ENCODE data around the gene ZNF618.
A peak's percentile ranks its signal among the peaks of the same experiment; 100 is the strongest.

The ZNF618 gene

DNA sequence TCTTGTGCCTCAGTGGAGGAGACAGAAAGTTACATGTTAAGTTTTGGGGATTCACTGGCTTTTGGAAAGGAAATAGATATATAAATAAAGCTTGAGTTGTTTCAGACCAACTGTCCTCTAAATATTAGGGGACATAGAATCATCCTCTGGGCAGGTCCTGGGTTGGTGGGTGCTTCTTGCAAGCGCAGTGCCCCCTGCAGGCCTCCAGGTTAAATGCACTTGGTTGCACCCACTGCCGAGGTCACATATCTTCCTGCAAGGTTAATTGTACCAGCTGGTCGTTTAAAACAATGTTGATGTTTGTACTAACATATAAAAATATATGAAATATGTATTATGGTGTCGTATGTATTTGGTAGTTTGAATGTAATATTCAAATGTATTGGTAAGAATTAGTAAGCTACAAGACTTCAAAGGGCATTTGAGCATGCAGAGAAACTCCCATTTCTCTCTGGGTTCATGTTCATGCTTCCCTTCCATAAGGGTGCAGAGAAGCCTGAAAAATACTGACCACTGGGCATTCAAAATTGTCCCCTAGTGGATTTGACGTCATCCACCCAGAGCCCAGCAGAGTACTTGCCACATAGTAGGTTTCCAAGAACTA is 87.0 kb downstream of the ZNF618 start:
- Histone ChIP-seq H3K9me2 (replicated peaks; ENCODE audit: control insufficient read depth, low read length) (no peaks in the 10 kb centered on the region), H3K9me3 (ENCODE audit: control insufficient read depth, insufficient read depth, low read length) (no peaks in the 10 kb centered on the region), H3K4me1 (ENCODE audit: control insufficient read depth, low read length) (no peaks in the 10 kb centered on the region), H3K27ac (ENCODE audit: low read depth, low read length) (no peak overlapping the region), H3K4me2 (ENCODE audit: low read length) (no peak overlapping the region), H3F3A (ENCODE audit: control insufficient read depth, insufficient read depth) (no peaks in the 10 kb centered on the region), H4K20me1 (ENCODE audit: control insufficient read depth, insufficient read depth, low read depth, low read length) (no peaks in the 10 kb centered on the region; the same call in 1 of the 2 replicates), H3K36me3 (ENCODE audit: control insufficient read depth, low read length) (no peaks in the 10 kb centered on the region), H3K27me3 (ENCODE audit: control insufficient read depth, low read length) (0 out of 2 replicates have a peak, but pooled peaks cover 6% of the 10 kb centered on the region), H3K4me3 (ENCODE audit: low read length) (no peak overlapping the region), H3K79me2 (ENCODE audit: control insufficient read depth, low read length) (no peaks in the 10 kb centered on the region)
- TF ChIP-seq, protein P1, sequence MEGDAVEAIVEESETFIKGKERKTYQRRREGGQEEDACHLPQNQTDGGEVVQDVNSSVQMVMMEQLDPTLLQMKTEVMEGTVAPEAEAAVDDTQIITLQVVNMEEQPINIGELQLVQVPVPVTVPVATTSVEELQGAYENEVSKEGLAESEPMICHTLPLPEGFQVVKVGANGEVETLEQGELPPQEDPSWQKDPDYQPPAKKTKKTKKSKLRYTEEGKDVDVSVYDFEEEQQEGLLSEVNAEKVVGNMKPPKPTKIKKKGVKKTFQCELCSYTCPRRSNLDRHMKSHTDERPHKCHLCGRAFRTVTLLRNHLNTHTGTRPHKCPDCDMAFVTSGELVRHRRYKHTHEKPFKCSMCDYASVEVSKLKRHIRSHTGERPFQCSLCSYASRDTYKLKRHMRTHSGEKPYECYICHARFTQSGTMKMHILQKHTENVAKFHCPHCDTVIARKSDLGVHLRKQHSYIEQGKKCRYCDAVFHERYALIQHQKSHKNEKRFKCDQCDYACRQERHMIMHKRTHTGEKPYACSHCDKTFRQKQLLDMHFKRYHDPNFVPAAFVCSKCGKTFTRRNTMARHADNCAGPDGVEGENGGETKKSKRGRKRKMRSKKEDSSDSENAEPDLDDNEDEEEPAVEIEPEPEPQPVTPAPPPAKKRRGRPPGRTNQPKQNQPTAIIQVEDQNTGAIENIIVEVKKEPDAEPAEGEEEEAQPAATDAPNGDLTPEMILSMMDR (IDR thresholded peaks at IDR 0.05; ENCODE audit: low read depth, low read length, poor library complexity, severe bottlenecking) = peak; percentile 65
- no peak for TF ChIP-seq EZH2phosphoT487 (IDR thresholded peaks at IDR 0.05; ENCODE audit: borderline replicate concordance, low read length)

DNA sequence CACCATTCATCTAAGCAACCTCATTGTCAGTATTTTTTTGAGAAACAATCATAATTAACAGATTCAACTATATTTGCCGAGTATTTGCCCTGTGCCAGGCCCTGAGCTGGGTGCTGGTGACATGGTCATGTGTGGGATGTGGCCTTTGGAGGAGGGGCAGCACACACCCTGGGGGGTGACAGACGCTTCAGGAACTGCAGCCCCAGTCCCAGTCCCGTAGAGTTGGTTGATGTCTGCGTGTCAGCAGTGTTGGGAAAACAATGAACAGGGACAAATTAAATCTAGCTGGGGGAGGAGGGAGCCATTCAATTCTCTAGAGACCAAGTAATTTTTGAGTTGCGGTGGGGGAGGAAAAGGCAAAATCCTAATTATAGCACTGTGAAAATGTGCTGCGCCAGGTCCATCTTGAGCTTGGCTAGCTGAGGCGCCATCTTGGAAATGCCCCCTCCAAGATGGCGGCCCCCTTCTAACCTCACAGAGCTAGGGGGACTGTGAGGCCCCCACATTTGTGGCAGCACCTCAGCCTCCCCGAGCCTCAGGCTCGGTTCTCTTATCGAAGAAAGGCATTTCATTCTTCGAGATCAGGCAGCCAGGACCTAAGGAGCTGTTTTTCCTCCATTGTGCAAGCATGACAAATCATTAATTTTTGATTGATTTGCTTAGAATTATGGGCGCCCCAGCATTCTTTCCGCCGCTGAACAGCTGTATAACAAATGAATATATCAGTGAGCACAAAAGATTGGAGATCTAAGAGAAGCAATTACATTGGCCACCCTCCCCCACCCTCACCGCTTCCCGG is 87.8 kb downstream of the ZNF618 start:
- Histone ChIP-seq H3K4me2 (ENCODE audit: low read length) (no peak overlapping the region), H3K27me3 (ENCODE audit: control insufficient read depth, low read length) (0 out of 2 replicates have a peak, but pooled peaks cover 6% of the 10 kb centered on the region), H3K36me3 (ENCODE audit: control insufficient read depth, low read length) (no peaks in the 10 kb centered on the region), H4K20me1 (ENCODE audit: control insufficient read depth, insufficient read depth, low read depth, low read length) (no peaks in the 10 kb centered on the region; the same call in 1 of the 2 replicates), H3F3A (ENCODE audit: control insufficient read depth, insufficient read depth) (no peaks in the 10 kb centered on the region), H3K4me1 (ENCODE audit: control insufficient read depth, low read length) (no peaks in the 10 kb centered on the region), H3K9me3 (ENCODE audit: control insufficient read depth, insufficient read depth, low read length) (no peaks in the 10 kb centered on the region), H3K9me2 (replicated peaks; ENCODE audit: control insufficient read depth, low read length) (no peaks in the 10 kb centered on the region), H3K4me3 (ENCODE audit: low read length) (no peak overlapping the region), H3K79me2 (ENCODE audit: control insufficient read depth, low read length) (no peaks in the 10 kb centered on the region), H3K27ac (ENCODE audit: low read depth, low read length) (no peak overlapping the region)
- TF ChIP-seq EZH2phosphoT487 (IDR thresholded peaks at IDR 0.05; ENCODE audit: borderline replicate concordance, low read length) = no peak
- TF ChIP-seq, protein P1 (IDR thresholded peaks at IDR 0.05; ENCODE audit: low read depth, low read length, poor library complexity, severe bottlenecking) = no peak

DNA sequence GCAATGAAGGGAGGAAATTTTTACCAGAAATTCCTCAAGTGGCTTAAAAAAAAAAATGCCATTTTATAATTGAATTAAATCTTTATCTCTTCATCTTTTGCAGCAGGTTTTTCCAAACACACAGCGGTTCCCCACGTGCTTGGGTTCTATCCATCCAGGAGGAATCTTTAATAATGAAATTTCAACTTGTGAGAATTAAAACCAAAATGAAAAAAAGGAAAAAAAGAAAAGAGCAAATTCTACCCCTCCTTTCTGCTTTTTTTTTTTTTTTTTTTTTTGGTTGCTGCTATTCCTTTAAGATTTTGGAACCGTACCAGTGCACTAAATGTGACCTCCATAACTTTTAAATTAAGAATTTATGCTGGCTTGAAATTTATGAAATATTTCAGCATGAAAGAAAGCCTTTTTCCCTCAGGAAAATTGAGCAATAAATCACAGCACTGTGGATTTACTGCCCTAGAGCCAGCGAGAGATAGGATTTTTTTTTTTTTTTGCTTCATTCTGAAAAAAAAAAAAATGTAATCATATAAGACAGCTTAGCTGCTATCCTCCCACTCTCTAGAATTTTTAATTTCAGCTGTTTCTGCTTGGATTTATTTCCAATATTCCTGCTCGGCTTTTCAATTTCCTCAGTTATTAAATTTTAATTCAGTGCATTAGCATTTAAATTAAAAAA is 88.5 kb downstream of the ZNF618 start:
- Histone ChIP-seq H3K36me3 (ENCODE audit: control insufficient read depth, low read length) (no peaks in the 10 kb centered on the region), H3K27ac (ENCODE audit: low read depth, low read length) (no peak overlapping the region), H4K20me1 (ENCODE audit: control insufficient read depth, insufficient read depth, low read depth, low read length) (no peaks in the 10 kb centered on the region; the same call in 1 of the 2 replicates), H3K9me3 (ENCODE audit: control insufficient read depth, insufficient read depth, low read length) (no peaks in the 10 kb centered on the region), H3K27me3 (ENCODE audit: control insufficient read depth, low read length) (0 out of 2 replicates have a peak, but pooled peaks cover 6% of the 10 kb centered on the region), H3K4me3 (ENCODE audit: low read length) (no peak overlapping the region), H3F3A (ENCODE audit: control insufficient read depth, insufficient read depth) (no peaks in the 10 kb centered on the region), H3K9me2 (replicated peaks; ENCODE audit: control insufficient read depth, low read length) (no peaks in the 10 kb centered on the region), H3K4me1 (ENCODE audit: control insufficient read depth, low read length) (no peaks in the 10 kb centered on the region), H3K4me2 (ENCODE audit: low read length) (no peak overlapping the region), H3K79me2 (ENCODE audit: control insufficient read depth, low read length) (no peaks in the 10 kb centered on the region)
- TF ChIP-seq, protein P1 (IDR thresholded peaks at IDR 0.05; ENCODE audit: low read depth, low read length, poor library complexity, severe bottlenecking) = no peak
- no peak for TF ChIP-seq EZH2phosphoT487 (IDR thresholded peaks at IDR 0.05; ENCODE audit: borderline replicate concordance, low read length)
